Measurements from ENCODE around the gene SLC39A8. TPM values are rescaled to one million over a fixed set of nuclear protein-coding genes. Genes with fewer than 3 reads are reported as not detected.

SLC39A8 gene
- total RNA-seq, 1 donor: 11.2 TPM

- Histone ChIP-seq H4K20me1 (ENCODE audit: insufficient read depth, low read length) (no peaks in the 10 kb centered on the region), H3K27me3 (ENCODE audit: insufficient read depth, low read length) (peaks cover 22% of the 10 kb centered on the region), H3K9me3 (ENCODE audit: low read depth, low read length) (no peaks in the 10 kb centered on the region), H3K27ac (ENCODE audit: low read depth, low read length) (no peak overlapping the region), H3K4me3 (ENCODE audit: insufficient read depth, low read length) (no peak overlapping the region), H3K4me2 (ENCODE audit: insufficient read depth, low read length) (no peak overlapping the region), H2AFZ (ENCODE audit: low read length) (no peak overlapping the region), H3K4me1 (ENCODE audit: insufficient read depth, low read length) (peaks cover 15% of the 10 kb centered on the region), H3K36me3 (ENCODE audit: insufficient read depth, low read length) (no peaks in the 10 kb centered on the region), H3K79me2 (ENCODE audit: insufficient read depth, low read length) (no peaks in the 10 kb centered on the region)
- DNase-seq (ENCODE audit: insufficient read length, low spot score, missing footprints): no peak
- TF ChIP-seq, protein P1, sequence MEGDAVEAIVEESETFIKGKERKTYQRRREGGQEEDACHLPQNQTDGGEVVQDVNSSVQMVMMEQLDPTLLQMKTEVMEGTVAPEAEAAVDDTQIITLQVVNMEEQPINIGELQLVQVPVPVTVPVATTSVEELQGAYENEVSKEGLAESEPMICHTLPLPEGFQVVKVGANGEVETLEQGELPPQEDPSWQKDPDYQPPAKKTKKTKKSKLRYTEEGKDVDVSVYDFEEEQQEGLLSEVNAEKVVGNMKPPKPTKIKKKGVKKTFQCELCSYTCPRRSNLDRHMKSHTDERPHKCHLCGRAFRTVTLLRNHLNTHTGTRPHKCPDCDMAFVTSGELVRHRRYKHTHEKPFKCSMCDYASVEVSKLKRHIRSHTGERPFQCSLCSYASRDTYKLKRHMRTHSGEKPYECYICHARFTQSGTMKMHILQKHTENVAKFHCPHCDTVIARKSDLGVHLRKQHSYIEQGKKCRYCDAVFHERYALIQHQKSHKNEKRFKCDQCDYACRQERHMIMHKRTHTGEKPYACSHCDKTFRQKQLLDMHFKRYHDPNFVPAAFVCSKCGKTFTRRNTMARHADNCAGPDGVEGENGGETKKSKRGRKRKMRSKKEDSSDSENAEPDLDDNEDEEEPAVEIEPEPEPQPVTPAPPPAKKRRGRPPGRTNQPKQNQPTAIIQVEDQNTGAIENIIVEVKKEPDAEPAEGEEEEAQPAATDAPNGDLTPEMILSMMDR (IDR thresholded peaks at IDR 0.05; ENCODE audit: extremely low read depth, low read depth, low read length): no peak
These were observed 4.1 kb downstream of the SLC39A8 start for GRCh38 chr4:102341201-102341600.

GRCh38 chr4:102339018-102339417, 6.3 kb downstream of the SLC39A8 start:
- Histone ChIP-seq H3K79me2 (ENCODE audit: insufficient read depth, low read length) (no peaks in the 10 kb centered on the region), H3K4me1 (ENCODE audit: insufficient read depth, low read length) (peaks cover 2% of the 10 kb centered on the region), H3K36me3 (ENCODE audit: insufficient read depth, low read length) (no peaks in the 10 kb centered on the region), H3K9me3 (ENCODE audit: low read depth, low read length) (no peaks in the 10 kb centered on the region), H3K4me2 (ENCODE audit: insufficient read depth, low read length) (no peak overlapping the region), H3K27me3 (ENCODE audit: insufficient read depth, low read length) (peaks cover 12% of the 10 kb centered on the region), H2AFZ (ENCODE audit: low read length) (no peak overlapping the region), H3K4me3 (ENCODE audit: insufficient read depth, low read length) (no peak overlapping the region), H4K20me1 (ENCODE audit: insufficient read depth, low read length) (no peaks in the 10 kb centered on the region), H3K27ac (ENCODE audit: low read depth, low read length) (no peak overlapping the region)
- TF ChIP-seq, protein P1 (IDR thresholded peaks at IDR 0.05; ENCODE audit: extremely low read depth, low read depth, low read length): no peak
- DNase-seq (ENCODE audit: insufficient read length, low spot score, missing footprints): no peak

DNA sequence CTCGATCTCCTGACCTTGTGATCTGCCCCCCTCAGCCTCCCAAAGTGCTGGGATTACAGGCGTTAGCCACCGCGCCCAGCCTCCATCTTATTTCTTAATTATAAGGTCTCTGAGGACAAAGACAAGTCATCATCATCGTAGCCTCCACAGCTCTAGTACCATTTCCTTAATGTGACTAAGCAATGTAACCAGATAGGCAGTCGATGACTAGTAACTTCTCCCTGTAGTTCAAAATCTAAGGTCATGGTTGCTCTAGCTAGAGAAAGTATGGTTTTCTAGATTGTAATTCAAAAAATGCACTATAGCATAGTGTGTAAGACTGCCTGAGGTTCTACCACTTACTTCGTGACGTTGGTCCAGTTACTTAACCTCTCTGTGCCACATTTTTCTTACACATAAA, 6.9 kb downstream of the SLC39A8 start:
- Histone ChIP-seq H3K4me1 (ENCODE audit: insufficient read depth, low read length) (no peaks in the 10 kb centered on the region), H2AFZ (ENCODE audit: low read length) (no peak overlapping the region), H3K27me3 (ENCODE audit: insufficient read depth, low read length) (peaks cover 8% of the 10 kb centered on the region), H3K36me3 (ENCODE audit: insufficient read depth, low read length) (no peaks in the 10 kb centered on the region), H3K79me2 (ENCODE audit: insufficient read depth, low read length) (no peaks in the 10 kb centered on the region), H3K27ac (ENCODE audit: low read depth, low read length) (no peak overlapping the region), H3K4me3 (ENCODE audit: insufficient read depth, low read length) (no peak overlapping the region), H4K20me1 (ENCODE audit: insufficient read depth, low read length) (no peaks in the 10 kb centered on the region), H3K4me2 (ENCODE audit: insufficient read depth, low read length) (no peak overlapping the region), H3K9me3 (ENCODE audit: low read depth, low read length) (no peaks in the 10 kb centered on the region)
- DNase-seq (ENCODE audit: insufficient read length, low spot score, missing footprints): no peak
- TF ChIP-seq, protein P1 (IDR thresholded peaks at IDR 0.05; ENCODE audit: extremely low read depth, low read depth, low read length): no peak

- Histone ChIP-seq H3K36me3 (ENCODE audit: insufficient read depth, low read length) (no peaks in the 10 kb centered on the region), H3K9me3 (ENCODE audit: low read depth, low read length) (no peaks in the 10 kb centered on the region), H3K79me2 (ENCODE audit: insufficient read depth, low read length) (no peaks in the 10 kb centered on the region), H3K4me3 (ENCODE audit: insufficient read depth, low read length) (no peak overlapping the region), H3K4me1 (ENCODE audit: insufficient read depth, low read length) (no peaks in the 10 kb centered on the region), H3K27me3 (ENCODE audit: insufficient read depth, low read length) (no peaks in the 10 kb centered on the region), H4K20me1 (ENCODE audit: insufficient read depth, low read length) (no peaks in the 10 kb centered on the region), H3K4me2 (ENCODE audit: insufficient read depth, low read length) (no peak overlapping the region), H2AFZ (ENCODE audit: low read length) (no peak overlapping the region), H3K27ac (ENCODE audit: low read depth, low read length) (no peak overlapping the region)
- no peak for DNase-seq (ENCODE audit: insufficient read length, low spot score, missing footprints)
- TF ChIP-seq, protein P1 (IDR thresholded peaks at IDR 0.05; ENCODE audit: extremely low read depth, low read depth, low read length): no peak
These were observed 9.7 kb downstream of the SLC39A8 start for GRCh38 chr4:102335616-102336015.
